ENCODE data around the gene DMD.

DNA sequence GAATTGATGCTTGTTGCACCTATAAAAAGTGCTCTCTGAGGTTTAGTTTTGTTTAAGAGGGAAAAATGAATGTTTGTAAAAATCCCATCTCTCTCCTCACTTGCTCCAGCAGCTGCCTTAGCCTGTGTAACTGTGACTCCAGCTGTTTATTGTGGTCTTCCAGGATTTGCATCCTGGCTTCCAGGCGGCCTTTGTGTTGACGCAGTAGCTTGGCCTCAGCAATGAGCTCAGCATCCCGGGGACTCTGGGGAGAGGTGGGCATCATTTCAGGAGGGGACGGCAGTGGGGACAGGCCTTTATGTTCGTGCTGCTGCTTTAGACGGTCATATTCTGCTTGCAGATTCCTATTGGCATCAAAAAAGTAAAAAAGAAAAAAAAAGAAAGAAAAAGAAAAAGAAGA lies 2064.2 kb downstream of the DMD start:
- TF ChIP-seq, protein P1, sequence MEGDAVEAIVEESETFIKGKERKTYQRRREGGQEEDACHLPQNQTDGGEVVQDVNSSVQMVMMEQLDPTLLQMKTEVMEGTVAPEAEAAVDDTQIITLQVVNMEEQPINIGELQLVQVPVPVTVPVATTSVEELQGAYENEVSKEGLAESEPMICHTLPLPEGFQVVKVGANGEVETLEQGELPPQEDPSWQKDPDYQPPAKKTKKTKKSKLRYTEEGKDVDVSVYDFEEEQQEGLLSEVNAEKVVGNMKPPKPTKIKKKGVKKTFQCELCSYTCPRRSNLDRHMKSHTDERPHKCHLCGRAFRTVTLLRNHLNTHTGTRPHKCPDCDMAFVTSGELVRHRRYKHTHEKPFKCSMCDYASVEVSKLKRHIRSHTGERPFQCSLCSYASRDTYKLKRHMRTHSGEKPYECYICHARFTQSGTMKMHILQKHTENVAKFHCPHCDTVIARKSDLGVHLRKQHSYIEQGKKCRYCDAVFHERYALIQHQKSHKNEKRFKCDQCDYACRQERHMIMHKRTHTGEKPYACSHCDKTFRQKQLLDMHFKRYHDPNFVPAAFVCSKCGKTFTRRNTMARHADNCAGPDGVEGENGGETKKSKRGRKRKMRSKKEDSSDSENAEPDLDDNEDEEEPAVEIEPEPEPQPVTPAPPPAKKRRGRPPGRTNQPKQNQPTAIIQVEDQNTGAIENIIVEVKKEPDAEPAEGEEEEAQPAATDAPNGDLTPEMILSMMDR (IDR thresholded peaks at IDR 0.05; ENCODE audit: low read depth, low read length), result no peak
- TF ChIP-seq EZH2phosphoT487 (IDR thresholded peaks at IDR 0.05; ENCODE audit: low read depth), result no peak

Data from OCI-LY3 (cell line).